Mesendoderm (in vitro differentiated cells): ENCODE data around the gene TIMM22. TPM values are rescaled to one million over a fixed set of nuclear protein-coding genes. Genes with fewer than 3 reads are reported as not detected.
A peak's percentile ranks its signal among the peaks of the same experiment; 100 is the strongest.
"Not testable (repeated sequence)": the region's sequence is repeated elsewhere in the genome, so short reads cannot be mapped to it uniquely, and the experiment has no call there.

Source experiments
- DNase-seq: peaks from one replicate; pipeline ENCODE4 v3.0.0; 2013
- H2AK5ac ChIP-seq: 2 replicates; pipeline ENCODE4 v1.6.1; 2013; ENCODE audit warnings: low read length, inconsistent platforms
- H2BK120ac ChIP-seq: 2 replicates; pipeline ENCODE4 v1.6.1; 2013; ENCODE audit warnings: low read depth, mild to moderate bottlenecking, low read length, moderate library complexity, mixed read lengths
- H2BK15ac ChIP-seq: replicated peaks from 2 replicates; pipeline ENCODE4 v1.6.1; 2013; ENCODE audit warnings: low read depth, mild to moderate bottlenecking, moderate library complexity
- H2BK5ac ChIP-seq: 2 replicates; pipeline ENCODE4 v1.6.1; 2013; ENCODE audit warnings: low read length, inconsistent platforms
- H3K18ac ChIP-seq: 2 replicates; pipeline ENCODE4 v1.6.1; 2013; ENCODE audit warnings: mild to moderate bottlenecking, low read length, mixed read lengths
- H3K23ac ChIP-seq: one replicate; pipeline ENCODE4 v1.6.1; 2013; ENCODE audit warnings: low read length
- H3K27ac ChIP-seq: 2 replicates; pipeline ENCODE4 v1.5.1; 2013; ENCODE audit warnings: low read depth, mild to moderate bottlenecking, inconsistent platforms, low read length, moderate library complexity
- H3K27me3 ChIP-seq: 2 replicates; pipeline ENCODE4 v1.6.1; 2013; ENCODE audit warnings: low read length, control low read depth, mild to moderate bottlenecking, inconsistent platforms; ENCODE audit not compliant: insufficient read depth, poor library complexity
- H3K36me3 ChIP-seq: 2 replicates; pipeline ENCODE4 v1.6.1; 2013; ENCODE audit warnings: low read length, inconsistent platforms; ENCODE audit not compliant: control insufficient read depth, insufficient read depth
- H3K4ac ChIP-seq: one replicate; pipeline ENCODE4 v1.6.1; 2013; ENCODE audit warnings: low read depth, mild to moderate bottlenecking, low read length, moderate library complexity
- H3K4me1 ChIP-seq: 2 replicates; pipeline ENCODE4 v1.6.1; 2013; ENCODE audit warnings: low read depth, low read length, inconsistent platforms; ENCODE audit not compliant: control insufficient read depth
- H3K4me2 ChIP-seq: 2 replicates; pipeline ENCODE4 v1.6.1; 2013; ENCODE audit warnings: low read length
- H3K4me3 ChIP-seq: 2 replicates; pipeline ENCODE4 v1.5.1; 2013; ENCODE audit warnings: mild to moderate bottlenecking, low read length
- H3K56ac ChIP-seq: one replicate; pipeline ENCODE4 v1.6.1; 2013; ENCODE audit warnings: low read length
- H3K79me1 ChIP-seq: 2 replicates; pipeline ENCODE4 v1.6.1; 2013; ENCODE audit warnings: low read length, inconsistent platforms
- H3K79me2 ChIP-seq: 2 replicates; pipeline ENCODE4 v1.6.1; 2013; ENCODE audit warnings: mild to moderate bottlenecking, low read length; ENCODE audit not compliant: control insufficient read depth, insufficient read depth
- H3K9ac ChIP-seq: 2 replicates; pipeline ENCODE4 v1.6.1; 2013; ENCODE audit warnings: low read length, inconsistent platforms
- H4K5ac ChIP-seq: one replicate; pipeline ENCODE4 v1.6.1; 2013; ENCODE audit warnings: low read length
- H4K8ac ChIP-seq: one replicate; pipeline ENCODE4 v1.6.1; 2013; ENCODE audit warnings: low read depth, mild to moderate bottlenecking, control low read depth, low read length, moderate library complexity
- WGBS: extraction: QIAGEN DNeasy Blood & Tissue Kit; methylation state at CpG from one replicate; pipeline ENCODE4 v1.1.7; 2013; ENCODE audit warnings: low lambda C conversion rate, missing lambda C conversion rate; ENCODE audit not compliant: insufficient coverage; ENCODE audit errors: extremely low coverage; 5-methylcytosine and 5-hydroxymethylcytosine counted together
- polyA plus RNA-seq, 2 experiments: library from polyadenylated mRNA; stranded (reverse); fragments of 200-250 nt; gene quantifications; one replicate each; pipeline ENCODE4 v1.2.3, GENCODE V29; 2013

The TIMM22 gene
- 16.4 TPM for polyA plus RNA-seq (2013, experiment 1 of 2)
- 16.9 TPM for polyA plus RNA-seq (2013, experiment 2 of 2)

DNA sequence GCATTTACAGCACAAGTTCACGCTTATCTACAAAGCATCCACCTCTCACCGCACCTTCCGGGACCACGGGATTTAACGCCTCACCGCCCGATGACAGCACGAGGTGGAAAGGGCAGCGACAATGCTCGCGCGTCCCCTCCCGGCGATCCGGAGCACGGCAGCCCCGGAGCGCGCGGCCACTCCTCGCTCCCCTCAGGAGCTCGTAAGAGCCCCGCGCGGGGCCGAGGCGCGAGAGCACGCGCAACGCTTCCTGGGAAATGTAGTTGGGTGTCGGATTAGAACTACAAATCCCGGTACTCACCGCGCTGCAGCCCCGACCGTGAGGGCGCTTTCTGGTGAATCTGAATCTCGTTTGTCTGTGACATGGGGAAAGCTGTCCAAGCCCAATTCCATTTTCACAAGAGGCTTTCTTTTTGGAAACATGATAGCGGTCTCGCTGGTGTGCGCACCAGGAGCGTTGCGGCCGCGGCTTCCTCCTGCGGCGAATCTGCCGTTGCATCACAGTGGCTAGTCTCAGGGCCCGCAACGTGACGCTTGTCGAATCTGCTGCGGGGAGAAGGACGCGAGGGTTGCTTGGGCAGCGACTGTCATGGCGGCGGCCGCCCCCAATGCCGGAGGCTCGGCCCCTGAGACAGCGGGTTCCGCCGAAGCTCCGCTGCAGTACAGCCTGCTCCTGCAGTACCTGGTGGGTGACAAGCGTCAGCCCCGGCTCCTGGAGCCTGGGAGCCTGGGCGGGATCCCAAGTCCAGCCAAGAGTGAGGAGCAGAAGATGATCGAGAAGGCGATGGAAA lies at the start of gene TIMM22:
Gene TIMM22, plus strand, starts transcription at position 576 of the 791 bp plus-strand sequence. Its CDS starts 14 bp downstream, at position 590.
- Histone ChIP-seq H2BK120ac (no peak within 1 kb of the TSS), H3K23ac (peak within 1 kb of the TSS; percentile 76), H2AK5ac (no peak within 1 kb of the TSS), H3K79me1 (peaks cover 10% of the 10 kb centered on the region), H2BK5ac (peak within 1 kb of the TSS; percentile 98), H3K4ac (peak within 1 kb of the TSS; percentile 66), H4K8ac (no peak within 1 kb of the TSS), H3K4me1 (no peaks in the 10 kb centered on the region), H3K27me3 (no peaks in the 10 kb centered on the region), H3K18ac (peak within 1 kb of the TSS; percentile 46), H4K5ac (peak within 1 kb of the TSS; percentile 90), H3K36me3 (peaks cover 7% of the 10 kb centered on the region), H2BK15ac (no peak within 1 kb of the TSS), H3K56ac (peak within 1 kb of the TSS; percentile 98), H3K4me3 (peak within 1 kb of the TSS; percentile 96), H3K27ac (peak within 1 kb of the TSS; percentile 46), H3K9ac (peak within 1 kb of the TSS; percentile 98), H3K4me2 (peak within 1 kb of the TSS; percentile 86), H3K79me2 (peaks cover 11% of the 10 kb centered on the region)
- peak; percentile 99 for DNase-seq
- WGBS, result no CpG with 5 or more reads among the region's 71 CpGs

DNA sequence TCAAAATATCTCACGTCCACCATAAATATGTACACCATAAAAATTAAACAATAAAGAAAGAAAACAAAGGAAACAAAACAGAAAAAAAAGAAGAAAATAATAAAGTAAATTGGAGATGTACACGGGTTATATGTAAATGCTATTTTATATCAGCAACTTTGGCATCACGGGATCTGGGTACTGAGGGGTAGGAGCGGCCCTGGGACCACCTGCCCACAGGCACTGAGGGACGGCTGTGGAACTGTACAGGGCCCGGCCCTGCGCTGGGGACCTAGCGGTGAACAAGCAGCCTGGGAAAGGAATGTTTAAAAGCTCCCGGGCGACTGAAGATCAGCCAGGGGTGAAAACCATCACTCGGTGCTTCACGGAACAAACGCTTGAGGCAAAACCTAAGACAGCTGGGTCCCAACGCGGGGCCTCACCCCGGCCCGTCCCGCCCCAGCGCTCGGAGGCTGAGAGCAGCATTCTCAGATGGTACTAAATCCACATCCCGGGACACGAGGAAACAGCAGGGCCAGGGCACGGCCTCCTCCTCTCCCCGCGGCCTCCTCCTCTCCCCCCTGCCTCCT lies 48.6 kb upstream of the TIMM22 start:
- Histone ChIP-seq H2BK15ac (no peak overlapping the region), H3K36me3 (no peaks in the 10 kb centered on the region), H4K8ac (no peak overlapping the region), H3K79me1 (peaks cover 7% of the 10 kb centered on the region), H3K79me2 (peaks cover 49% of the 10 kb centered on the region), H2AK5ac (no peak overlapping the region), H3K9ac (no peak overlapping the region), H3K23ac (no peak overlapping the region), H3K27me3 (no peaks in the 10 kb centered on the region), H3K56ac (no peak overlapping the region), H3K4me2 (no peak overlapping the region), H4K5ac (no peak overlapping the region), H2BK5ac (no peak overlapping the region), H3K4me1 (peaks cover 13% of the 10 kb centered on the region), H3K4me3 (no peak overlapping the region), H3K4ac (no peak overlapping the region), H3K18ac (peak overlapping the region; percentile 39), H2BK120ac (no peak overlapping the region), H3K27ac (peak overlapping the region; percentile 28)
- WGBS, result no CpG with 5 or more reads among the region's 25 CpGs
- peak; percentile 71 for DNase-seq

- peak; percentile 95 for DNase-seq
- Histone ChIP-seq H3K79me1 (peaks cover 9% of the 10 kb centered on the region), H3K36me3 (no peaks in the 10 kb centered on the region), H2BK15ac (no peak overlapping the region), H4K8ac (no peak overlapping the region), H3K4ac (peak overlapping the region; percentile 40), H3K79me2 (peaks cover 53% of the 10 kb centered on the region), H3K23ac (peak overlapping the region; percentile 66), H3K27me3 (no peaks in the 10 kb centered on the region), H3K18ac (peak overlapping the region; percentile 13), H2BK5ac (peak overlapping the region; percentile 99), H3K9ac (peak overlapping the region; percentile 63), H2BK120ac (no peak overlapping the region), H2AK5ac (peak overlapping the region; percentile 91), H3K4me2 (no peak overlapping the region), H3K4me3 (no peak overlapping the region), H3K27ac (peak overlapping the region; percentile 21), H3K4me1 (peaks cover 13% of the 10 kb centered on the region), H3K56ac (peak overlapping the region; percentile 82), H4K5ac (no peak overlapping the region)
- no CpG with 5 or more reads among the region's 12 CpGs for WGBS
Observed at GRCh38 chr17:949623-950303, 47.2 kb upstream of the TIMM22 start.

GRCh38 chr17:951325-952132 lies 45.4 kb upstream of the TIMM22 start:
- no CpG with 5 or more reads among the region's 27 CpGs for WGBS
- DNase-seq, result peak; percentile 96
- peak overlapping the region; percentile 16 for H3K4me2 ChIP-seq
- peak overlapping the region; percentile 64 for H3K9ac ChIP-seq
- peaks cover 13% of the 10 kb centered on the region for H3K79me1 ChIP-seq
- H3K27ac ChIP-seq, result peak overlapping the region; percentile 98
- H3K36me3 ChIP-seq, result peaks cover 3% of the 10 kb centered on the region
- H4K8ac ChIP-seq, result no peak overlapping the region
- peak overlapping the region; percentile 63 for H3K4ac ChIP-seq
- H3K4me1 ChIP-seq, result peaks cover 10% of the 10 kb centered on the region
- H2BK120ac ChIP-seq, result peak overlapping the region; percentile 33
- no peaks in the 10 kb centered on the region for H3K27me3 ChIP-seq
- peak overlapping the region; percentile 92 for H2BK5ac ChIP-seq
- no peak overlapping the region for H3K4me3 ChIP-seq
- H2AK5ac ChIP-seq, result no peak overlapping the region
- no peak overlapping the region for H3K23ac ChIP-seq
- H3K79me2 ChIP-seq, result peaks cover 51% of the 10 kb centered on the region
- H3K56ac ChIP-seq, result peak overlapping the region; percentile 92
- H3K18ac ChIP-seq, result peak overlapping the region; percentile 72
- H2BK15ac ChIP-seq, result no peak overlapping the region
- H4K5ac ChIP-seq, result no peak overlapping the region

GRCh38 chr17:952592-952991 lies 44.3 kb upstream of the TIMM22 start:
- not testable (repeated sequence) for H3K9ac ChIP-seq, H2BK5ac ChIP-seq, H3K4me1 ChIP-seq, H2BK15ac ChIP-seq, H3K4me2 ChIP-seq, H2BK120ac ChIP-seq, H3K4ac ChIP-seq, H3K4me3 ChIP-seq, H3K18ac ChIP-seq, H3K27ac ChIP-seq, H2AK5ac ChIP-seq, H3K27me3 ChIP-seq, H4K8ac ChIP-seq, H3K36me3 ChIP-seq, H4K5ac ChIP-seq, H3K56ac ChIP-seq, H3K23ac ChIP-seq, DNase-seq
- Histone ChIP-seq H3K79me1 (peaks cover 12% of the 10 kb centered on the region), H3K79me2 (peaks cover 54% of the 10 kb centered on the region)
- WGBS, result no CpG with 5 or more reads among the region's 18 CpGs
